ENCODE data around the gene ADAMTS16. TPM values are rescaled to one million over a fixed set of nuclear protein-coding genes. Genes with fewer than 3 reads are reported as not detected.

Gene ADAMTS16
- total and polyA plus RNA-seq, 2 experiments from 2014 or later, result 2.8 to 15.4 TPM

DNA sequence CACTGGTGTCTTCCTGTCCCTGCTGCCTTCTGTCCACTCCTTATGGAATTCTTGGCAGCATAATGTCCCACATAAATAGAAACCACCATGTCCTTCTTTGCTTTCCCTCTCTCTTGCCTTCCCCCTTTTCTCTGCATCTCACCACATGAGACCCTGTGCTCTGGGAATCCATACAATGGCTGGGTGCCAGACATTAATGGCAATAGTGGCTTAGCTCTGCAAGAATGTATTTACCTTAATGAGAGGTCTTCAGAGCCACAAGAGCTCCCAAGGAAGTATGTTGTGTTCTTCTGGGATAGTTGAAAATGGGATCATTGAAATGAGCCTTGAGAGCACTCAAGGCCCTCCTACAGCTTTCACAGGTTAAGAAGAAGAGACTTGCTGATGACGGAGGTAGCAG lies 58.7 kb downstream of the ADAMTS16 start:
- Mint-ChIP-seq H3K36me3 (ENCODE audit: low read depth) (peaks cover 36% of the 10 kb centered on the region), H3K4me3 (no peak overlapping the region), H3K27me3 (ENCODE audit: insufficient read depth, low read depth, poor library complexity) (no peaks in the 10 kb centered on the region), H3K9me3 (no peaks in the 10 kb centered on the region; the same call in 1 of the 3 replicates), H3K4me1 (peaks cover 23% of the 10 kb centered on the region), H3K27ac (no peak overlapping the region)
- no peak for TF ChIP-seq JUNB (IDR thresholded peaks at IDR 0.05; ENCODE audit: unreplicated experiment)
- TF ChIP-seq STAT1 (IDR thresholded peaks at IDR 0.05; ENCODE audit: unreplicated experiment), result no peak
- TF ChIP-seq ZNF114 (CRISPR knock-in tag; IDR thresholded peaks at IDR 0.05), result no peak
- TF ChIP-seq, protein P1, sequence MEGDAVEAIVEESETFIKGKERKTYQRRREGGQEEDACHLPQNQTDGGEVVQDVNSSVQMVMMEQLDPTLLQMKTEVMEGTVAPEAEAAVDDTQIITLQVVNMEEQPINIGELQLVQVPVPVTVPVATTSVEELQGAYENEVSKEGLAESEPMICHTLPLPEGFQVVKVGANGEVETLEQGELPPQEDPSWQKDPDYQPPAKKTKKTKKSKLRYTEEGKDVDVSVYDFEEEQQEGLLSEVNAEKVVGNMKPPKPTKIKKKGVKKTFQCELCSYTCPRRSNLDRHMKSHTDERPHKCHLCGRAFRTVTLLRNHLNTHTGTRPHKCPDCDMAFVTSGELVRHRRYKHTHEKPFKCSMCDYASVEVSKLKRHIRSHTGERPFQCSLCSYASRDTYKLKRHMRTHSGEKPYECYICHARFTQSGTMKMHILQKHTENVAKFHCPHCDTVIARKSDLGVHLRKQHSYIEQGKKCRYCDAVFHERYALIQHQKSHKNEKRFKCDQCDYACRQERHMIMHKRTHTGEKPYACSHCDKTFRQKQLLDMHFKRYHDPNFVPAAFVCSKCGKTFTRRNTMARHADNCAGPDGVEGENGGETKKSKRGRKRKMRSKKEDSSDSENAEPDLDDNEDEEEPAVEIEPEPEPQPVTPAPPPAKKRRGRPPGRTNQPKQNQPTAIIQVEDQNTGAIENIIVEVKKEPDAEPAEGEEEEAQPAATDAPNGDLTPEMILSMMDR (conservative IDR thresholded peaks at IDR 0.05; ENCODE audit: low read depth in 2 of 2), result no peak
- no peak for TF ChIP-seq POLR2AphosphoS5 (IDR thresholded peaks at IDR 0.05; ENCODE audit: low read depth)
- no peak for TF ChIP-seq ZNF331 (CRISPR knock-in tag; IDR thresholded peaks at IDR 0.05; ENCODE audit: low read depth)
- H3K27me3 ChIP-seq (ENCODE audit: insufficient read depth), result no peaks in the 10 kb centered on the region
- no peak for ATAC-seq
- H3K4me3 ChIP-seq, result no peak overlapping the region
- H4K20me1 ChIP-seq (replicated peaks; ENCODE audit: insufficient read depth), result no peaks in the 10 kb centered on the region
- peaks cover 11% of the 10 kb centered on the region; the same call in 1 of the 2 replicates for H3K36me3 ChIP-seq (ENCODE audit: insufficient read depth)
- no peaks in the 10 kb centered on the region for H3F3A ChIP-seq (replicated peaks; ENCODE audit: low read depth)
- peaks cover 15% of the 10 kb centered on the region for H3K4me1 ChIP-seq (ENCODE audit: insufficient read depth)
- H2AFZ ChIP-seq, result no peak overlapping the region
- DNase-seq (ENCODE audit: low spot score), result no peak
- no peak overlapping the region for H3K27ac ChIP-seq (ENCODE audit: low read depth)
- no peaks in the 10 kb centered on the region for H3K79me2 ChIP-seq (replicated peaks; ENCODE audit: insufficient read depth)
- H3K4me2 ChIP-seq, result no peak overlapping the region
- H3K9me2 ChIP-seq (ENCODE audit: insufficient read depth), result peaks cover 9% of the 10 kb centered on the region; the same call in 1 of the 2 replicates

DNA sequence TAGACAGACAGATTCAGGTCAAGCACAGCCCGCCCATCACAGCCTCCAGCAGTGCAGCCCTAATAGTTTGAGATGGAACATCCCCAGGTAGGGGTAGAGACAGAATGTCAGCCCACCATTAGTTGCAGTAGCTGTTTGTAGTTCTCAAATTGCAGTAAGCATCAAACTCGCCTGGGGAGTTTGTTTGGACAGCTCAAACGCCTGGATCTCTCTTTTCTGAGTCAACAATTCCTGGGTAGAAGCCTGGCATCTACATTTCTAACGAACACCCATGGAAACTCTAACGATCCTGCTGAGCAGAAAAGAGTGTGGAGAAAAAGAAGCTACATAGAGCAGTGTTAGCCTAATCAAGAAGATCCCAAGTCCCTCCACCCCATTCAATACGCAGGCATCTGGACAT lies 59.4 kb downstream of the ADAMTS16 start:
- Histone ChIP-seq H3K27ac (ENCODE audit: low read depth) (no peak overlapping the region), H3K36me3 (ENCODE audit: insufficient read depth) (peaks cover 11% of the 10 kb centered on the region; the same call in 1 of the 2 replicates), H3F3A (replicated peaks; ENCODE audit: low read depth) (no peaks in the 10 kb centered on the region), H3K4me1 (ENCODE audit: insufficient read depth) (peaks cover 15% of the 10 kb centered on the region), H3K27me3 (ENCODE audit: insufficient read depth) (no peaks in the 10 kb centered on the region), H3K4me3 (no peak overlapping the region), H3K79me2 (replicated peaks; ENCODE audit: insufficient read depth) (no peaks in the 10 kb centered on the region), H3K4me2 (0 out of 2 replicates have a peak overlapping the region, but pooled peaks have one; percentile 15), H2AFZ (no peak overlapping the region), H3K9me2 (ENCODE audit: insufficient read depth) (peaks cover 9% of the 10 kb centered on the region; the same call in 1 of the 2 replicates), H4K20me1 (replicated peaks; ENCODE audit: insufficient read depth) (no peaks in the 10 kb centered on the region)
- H3K27me3 Mint-ChIP-seq (ENCODE audit: insufficient read depth, low read depth, poor library complexity), result no peaks in the 10 kb centered on the region
- peak; percentile 3 for DNase-seq (ENCODE audit: low spot score)
- no peak overlapping the region for H3K27ac Mint-ChIP-seq
- ATAC-seq, result peak; percentile 64
- no peaks in the 10 kb centered on the region; the same call in 1 of the 3 replicates for H3K9me3 Mint-ChIP-seq
- peaks cover 36% of the 10 kb centered on the region for H3K36me3 Mint-ChIP-seq (ENCODE audit: low read depth)
- no peak overlapping the region for H3K4me3 Mint-ChIP-seq
- H3K4me1 Mint-ChIP-seq, result peaks cover 23% of the 10 kb centered on the region
- TF ChIP-seq, protein P2, sequence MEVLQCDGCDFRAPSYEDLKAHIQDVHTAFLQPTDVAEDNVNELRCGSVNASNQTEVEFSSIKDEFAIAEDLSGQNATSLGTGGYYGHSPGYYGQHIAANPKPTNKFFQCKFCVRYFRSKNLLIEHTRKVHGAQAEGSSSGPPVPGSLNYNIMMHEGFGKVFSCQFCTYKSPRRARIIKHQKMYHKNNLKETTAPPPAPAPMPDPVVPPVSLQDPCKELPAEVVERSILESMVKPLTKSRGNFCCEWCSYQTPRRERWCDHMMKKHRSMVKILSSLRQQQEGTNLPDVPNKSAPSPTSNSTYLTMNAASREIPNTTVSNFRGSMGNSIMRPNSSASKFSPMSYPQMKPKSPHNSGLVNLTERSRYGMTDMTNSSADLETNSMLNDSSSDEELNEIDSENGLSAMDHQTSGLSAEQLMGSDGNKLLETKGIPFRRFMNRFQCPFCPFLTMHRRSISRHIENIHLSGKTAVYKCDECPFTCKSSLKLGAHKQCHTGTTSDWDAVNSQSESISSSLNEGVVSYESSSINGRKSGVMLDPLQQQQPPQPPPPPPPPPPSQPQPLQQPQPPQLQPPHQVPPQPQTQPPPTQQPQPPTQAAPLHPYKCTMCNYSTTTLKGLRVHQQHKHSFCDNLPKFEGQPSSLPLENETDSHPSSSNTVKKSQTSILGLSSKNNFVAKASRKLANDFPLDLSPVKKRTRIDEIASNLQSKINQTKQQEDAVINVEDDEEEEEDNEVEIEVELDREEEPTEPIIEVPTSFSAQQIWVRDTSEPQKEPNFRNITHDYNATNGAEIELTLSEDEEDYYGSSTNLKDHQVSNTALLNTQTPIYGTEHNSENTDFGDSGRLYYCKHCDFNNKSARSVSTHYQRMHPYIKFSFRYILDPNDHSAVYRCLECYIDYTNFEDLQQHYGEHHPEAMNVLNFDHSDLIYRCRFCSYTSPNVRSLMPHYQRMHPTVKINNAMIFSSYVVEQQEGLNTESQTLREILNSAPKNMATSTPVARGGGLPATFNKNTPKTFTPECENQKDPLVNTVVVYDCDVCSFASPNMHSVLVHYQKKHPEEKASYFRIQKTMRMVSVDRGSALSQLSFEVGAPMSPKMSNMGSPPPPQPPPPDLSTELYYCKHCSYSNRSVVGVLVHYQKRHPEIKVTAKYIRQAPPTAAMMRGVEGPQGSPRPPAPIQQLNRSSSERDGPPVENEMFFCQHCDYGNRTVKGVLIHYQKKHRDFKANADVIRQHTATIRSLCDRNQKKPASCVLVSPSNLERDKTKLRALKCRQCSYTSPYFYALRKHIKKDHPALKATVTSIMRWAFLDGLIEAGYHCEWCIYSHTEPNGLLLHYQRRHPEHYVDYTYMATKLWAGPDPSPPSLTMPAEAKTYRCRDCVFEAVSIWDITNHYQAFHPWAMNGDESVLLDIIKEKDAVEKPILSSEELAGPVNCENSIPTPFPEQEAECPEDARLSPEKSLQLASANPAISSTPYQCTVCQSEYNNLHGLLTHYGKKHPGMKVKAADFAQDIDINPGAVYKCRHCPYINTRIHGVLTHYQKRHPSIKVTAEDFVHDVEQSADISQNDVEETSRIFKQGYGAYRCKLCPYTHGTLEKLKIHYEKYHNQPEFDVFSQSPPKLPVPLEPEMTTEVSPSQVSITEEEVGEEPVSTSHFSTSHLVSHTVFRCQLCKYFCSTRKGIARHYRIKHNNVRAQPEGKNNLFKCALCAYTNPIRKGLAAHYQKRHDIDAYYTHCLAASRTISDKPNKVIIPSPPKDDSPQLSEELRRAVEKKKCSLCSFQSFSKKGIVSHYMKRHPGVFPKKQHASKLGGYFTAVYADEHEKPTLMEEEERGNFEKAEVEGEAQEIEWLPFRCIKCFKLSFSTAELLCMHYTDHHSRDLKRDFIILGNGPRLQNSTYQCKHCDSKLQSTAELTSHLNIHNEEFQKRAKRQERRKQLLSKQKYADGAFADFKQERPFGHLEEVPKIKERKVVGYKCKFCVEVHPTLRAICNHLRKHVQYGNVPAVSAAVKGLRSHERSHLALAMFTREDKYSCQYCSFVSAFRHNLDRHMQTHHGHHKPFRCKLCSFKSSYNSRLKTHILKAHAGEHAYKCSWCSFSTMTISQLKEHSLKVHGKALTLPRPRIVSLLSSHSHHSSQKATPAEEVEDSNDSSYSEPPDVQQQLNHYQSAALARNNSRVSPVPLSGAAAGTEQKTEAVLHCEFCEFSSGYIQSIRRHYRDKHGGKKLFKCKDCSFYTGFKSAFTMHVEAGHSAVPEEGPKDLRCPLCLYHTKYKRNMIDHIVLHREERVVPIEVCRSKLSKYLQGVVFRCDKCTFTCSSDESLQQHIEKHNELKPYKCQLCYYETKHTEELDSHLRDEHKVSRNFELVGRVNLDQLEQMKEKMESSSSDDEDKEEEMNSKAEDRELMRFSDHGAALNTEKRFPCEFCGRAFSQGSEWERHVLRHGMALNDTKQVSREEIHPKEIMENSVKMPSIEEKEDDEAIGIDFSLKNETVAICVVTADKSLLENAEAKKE (CRISPR knock-in tag; IDR thresholded peaks at IDR 0.05), result peak; percentile 54
- TF ChIP-seq ZNF114 (CRISPR knock-in tag; IDR thresholded peaks at IDR 0.05), result no peak
